Measurements from ENCODE around the gene OLFML2A.

The OLFML2A gene

GRCh38 chr9:124812441-124812876 is 35.5 kb downstream of the OLFML2A start:
- ChIA-PET POLR2A (no interaction called here), CTCF (interaction anchor here (1.2 to 5.1 kb wide), 5 partner anchors 28 to 41 kb away, joined by 3 to 36 read pairs (median 4); partner anchors contain the start of genes NR6A1, OLFML2A and WDR38)
- no peak for DNase-seq (ENCODE audit: extremely low spot score)
- TF ChIP-seq, protein P1, sequence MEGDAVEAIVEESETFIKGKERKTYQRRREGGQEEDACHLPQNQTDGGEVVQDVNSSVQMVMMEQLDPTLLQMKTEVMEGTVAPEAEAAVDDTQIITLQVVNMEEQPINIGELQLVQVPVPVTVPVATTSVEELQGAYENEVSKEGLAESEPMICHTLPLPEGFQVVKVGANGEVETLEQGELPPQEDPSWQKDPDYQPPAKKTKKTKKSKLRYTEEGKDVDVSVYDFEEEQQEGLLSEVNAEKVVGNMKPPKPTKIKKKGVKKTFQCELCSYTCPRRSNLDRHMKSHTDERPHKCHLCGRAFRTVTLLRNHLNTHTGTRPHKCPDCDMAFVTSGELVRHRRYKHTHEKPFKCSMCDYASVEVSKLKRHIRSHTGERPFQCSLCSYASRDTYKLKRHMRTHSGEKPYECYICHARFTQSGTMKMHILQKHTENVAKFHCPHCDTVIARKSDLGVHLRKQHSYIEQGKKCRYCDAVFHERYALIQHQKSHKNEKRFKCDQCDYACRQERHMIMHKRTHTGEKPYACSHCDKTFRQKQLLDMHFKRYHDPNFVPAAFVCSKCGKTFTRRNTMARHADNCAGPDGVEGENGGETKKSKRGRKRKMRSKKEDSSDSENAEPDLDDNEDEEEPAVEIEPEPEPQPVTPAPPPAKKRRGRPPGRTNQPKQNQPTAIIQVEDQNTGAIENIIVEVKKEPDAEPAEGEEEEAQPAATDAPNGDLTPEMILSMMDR (IDR thresholded peaks at IDR 0.05; ENCODE audit: control extremely low read depth, extremely low read depth, low read depth, missing control alignments): no peak

GRCh38 chr9:124813041-124813440 is 36.1 kb downstream of the OLFML2A start:
- CTCF ChIA-PET: interaction anchor here (0.8 to 5.1 kb wide), 11 partner anchors 11 to 196 kb away, joined by 3 to 36 read pairs (median 6); partner anchors contain the start of genes NR6A1, OLFML2A and WDR38
- no peak for DNase-seq (ENCODE audit: extremely low spot score)
- POLR2A ChIA-PET: interaction anchor here (0.6 kb wide), 1 partner anchor 195 kb away, joined by 3 read pairs; no protein-coding TSS in a partner anchor

GRCh38 chr9:124813501-124814163 is 36.7 kb downstream of the OLFML2A start:
- CTCF ChIA-PET: interaction anchor here (0.7 to 5.1 kb wide), 15 partner anchors 10 to 197 kb away, joined by 3 to 36 read pairs (median 4); partner anchors contain the start of genes NR6A1, OLFML2A and WDR38
- TF ChIP-seq, protein P1 (IDR thresholded peaks at IDR 0.05; ENCODE audit: control extremely low read depth, extremely low read depth, low read depth, missing control alignments): no peak
- no peak for DNase-seq (ENCODE audit: extremely low spot score)
- POLR2A ChIA-PET: interaction anchor here (0.6 kb wide), 1 partner anchor 194 kb away, joined by 3 read pairs; no protein-coding TSS in a partner anchor

More at GRCh38 chr9:124813041-124813440, 36.1 kb downstream of the OLFML2A start:
- TF ChIP-seq, protein P1 (IDR thresholded peaks at IDR 0.05; ENCODE audit: control extremely low read depth, extremely low read depth, low read depth, missing control alignments): no peak

GRCh38 chr9:124814164-124814535 is 37.2 kb downstream of the OLFML2A start:
- TF ChIP-seq, protein P1 (IDR thresholded peaks at IDR 0.05; ENCODE audit: control extremely low read depth, extremely low read depth, low read depth, missing control alignments): no peak
- CTCF ChIA-PET: interaction anchor here (0.7 to 5.1 kb wide), 12 partner anchors 10 to 197 kb away, joined by 3 to 36 read pairs (median 5); partner anchors contain the start of genes NR6A1, OLFML2A and WDR38
- POLR2A ChIA-PET: no interaction called here
- no peak for DNase-seq (ENCODE audit: extremely low spot score)

GRCh38 chr9:124815601-124816000 is 38.7 kb downstream of the OLFML2A start:
- DNase-seq (ENCODE audit: extremely low spot score): no peak
- POLR2A ChIA-PET: interaction anchor here (0.7 kb wide), 1 partner anchor 38 kb away, joined by 6 read pairs; the partner anchor contains the start of gene OLFML2A
- CTCF ChIA-PET: interaction anchor here (2.2 to 5.1 kb wide), 3 partner anchors 16 to 45 kb away, joined by 4 to 36 read pairs (median 9); partner anchors contain the start of genes NR6A1 and WDR38
- TF ChIP-seq, protein P1 (IDR thresholded peaks at IDR 0.05; ENCODE audit: control extremely low read depth, extremely low read depth, low read depth, missing control alignments): no peak

GRCh38 chr9:124818431-124819281 is 41.7 kb downstream of the OLFML2A start:
- TF ChIP-seq, protein P1 (IDR thresholded peaks at IDR 0.05; ENCODE audit: control extremely low read depth, extremely low read depth, low read depth, missing control alignments): no peak
- ChIA-PET CTCF (interaction anchor here (1.0 to 2.2 kb wide), 11 partner anchors 9 to 44 kb away, joined by 3 to 13 read pairs (median 5); partner anchors contain the start of genes OLFML2A and WDR38), POLR2A (interaction anchor here (0.5 to 0.6 kb wide), 2 partner anchors 27 to 413 kb away, joined by 5 to 6 read pairs; no protein-coding TSS in a partner anchor)
- no peak for DNase-seq (ENCODE audit: extremely low spot score)

Data from GM10248 (cell line).